HepG2 (cell line): ENCODE results near the gene SPINK4. TPM values are rescaled to one million over a fixed set of nuclear protein-coding genes. Genes with fewer than 3 reads are reported as not detected.

Experiments used
- ATM ChIP-seq: fragments of 450-650 bp; IDR thresholded peaks from 2 replicates; pipeline ENCODE4 v1.7.1; 2017; ENCODE audit warnings: mild to moderate bottlenecking, borderline replicate concordance
- E2F1 ChIP-seq: sonication (generic); formaldehyde crosslinking; IDR thresholded peaks from 2 replicates; pipeline ENCODE4 v1.5.0; 2020; ENCODE audit warnings: missing genetic modification reagents
- GTF2F1 ChIP-seq: fragments of 150-350 bp; IDR thresholded peaks from 2 replicates; pipeline ENCODE4 v1.6.1; 2014; ENCODE audit warnings: low read length
- HDAC2 ChIP-seq: sonication (generic); formaldehyde crosslinking; IDR thresholded peaks from 2 replicates; pipeline ENCODE4 v1.4.0; 2020; ENCODE audit warnings: missing genetic modification reagents
- JDP2 ChIP-seq: sonication (generic); formaldehyde crosslinking; IDR thresholded peaks from 2 replicates; pipeline ENCODE4 v1.8.1; 2022; ENCODE audit warnings: missing genetic modification reagents, borderline replicate concordance
- KAT2B ChIP-seq: fragments of 150-350 bp; IDR thresholded peaks from 2 replicates; pipeline ENCODE4 v1.6.1; 2014; ENCODE audit warnings: low read depth, low read length, borderline replicate concordance
- NFAT5 ChIP-seq: sonication (generic); formaldehyde crosslinking; IDR thresholded peaks from 2 replicates; pipeline ENCODE4 v1.4.0; 2020; ENCODE audit warnings: missing genetic modification reagents
- REXO4 ChIP-seq: sonication (generic); formaldehyde crosslinking; IDR thresholded peaks from 2 replicates; pipeline ENCODE4 v1.8.0; 2022; ENCODE audit warnings: missing genetic modification reagents, mild to moderate bottlenecking, borderline replicate concordance
- SALL1 ChIP-seq: sonication (generic); formaldehyde crosslinking; IDR thresholded peaks from 2 replicates; pipeline ENCODE4 v1.8.0; 2022; ENCODE audit warnings: mild to moderate bottlenecking, missing genetic modification reagents
- SP4 ChIP-seq: sonication (generic); formaldehyde crosslinking; IDR thresholded peaks from 2 replicates; pipeline ENCODE4 v1.8.1; 2023; ENCODE audit warnings: mild to moderate bottlenecking, missing genetic modification reagents
- TARDBP ChIP-seq: sonication (generic); formaldehyde crosslinking; IDR thresholded peaks from 2 replicates; pipeline ENCODE4 v1.8.0; 2022; ENCODE audit warnings: mild to moderate bottlenecking, missing genetic modification reagents
- TCF7L2 ChIP-seq: IDR thresholded peaks from 2 replicates; pipeline ENCODE4 v1.6.1; 2011; ENCODE audit warnings: mild to moderate bottlenecking, low read depth, low read length, moderate library complexity
- YEATS2 ChIP-seq: sonication (generic); formaldehyde crosslinking; IDR thresholded peaks from 2 replicates; pipeline ENCODE4 v1.4.0; 2020; ENCODE audit warnings: missing genetic modification reagents, borderline replicate concordance
- ZBTB21 ChIP-seq: sonication (generic); formaldehyde crosslinking; IDR thresholded peaks from 2 replicates; pipeline ENCODE4 v1.4.0; 2020; ENCODE audit warnings: missing genetic modification reagents
- ZKSCAN1 ChIP-seq: fragments of 150-350 bp; IDR thresholded peaks from 2 replicates; pipeline ENCODE4 v1.6.1; 2014; ENCODE audit warnings: low read length
- ZKSCAN8 ChIP-seq: IDR thresholded peaks from 2 replicates; pipeline ENCODE4 v1.6.1; 2016; ENCODE audit warnings: borderline replicate concordance, missing genetic modification reagents, missing compliant biosample characterization
- ZNF260 ChIP-seq: sonication (generic); formaldehyde crosslinking; IDR thresholded peaks from 2 replicates; pipeline ENCODE4 v1.4.0; 2020; ENCODE audit warnings: missing genetic modification reagents, low read depth, mild to moderate bottlenecking, borderline replicate concordance
- ZNF496 ChIP-seq: sonication (generic); formaldehyde crosslinking; IDR thresholded peaks from 2 replicates; pipeline ENCODE4 v1.8.1; 2023; ENCODE audit warnings: mild to moderate bottlenecking, moderate library complexity, missing genetic modification reagents; ENCODE audit not compliant: insufficient replicate concordance
- ZNF558 ChIP-seq: sonication (generic); formaldehyde crosslinking; IDR thresholded peaks from 2 replicates; pipeline ENCODE4 v1.9.0; 2022; ENCODE audit warnings: mild to moderate bottlenecking, missing genetic modification reagents, borderline replicate concordance
- ZNF572 ChIP-seq: sonication (generic); formaldehyde crosslinking; IDR thresholded peaks from 2 replicates; pipeline ENCODE4 v1.5.1; 2020; ENCODE audit warnings: mild to moderate bottlenecking, missing genetic modification reagents
- ZNF660 ChIP-seq: sonication (generic); formaldehyde crosslinking; IDR thresholded peaks from 2 replicates; pipeline ENCODE4 v1.5.1; 2020; ENCODE audit warnings: mild to moderate bottlenecking, low read depth, missing genetic modification reagents, borderline replicate concordance
- ZNF775 ChIP-seq: sonication (generic); formaldehyde crosslinking; IDR thresholded peaks from 2 replicates; pipeline ENCODE4 v1.4.0; 2020; ENCODE audit warnings: missing genetic modification reagents, mild to moderate bottlenecking, moderate library complexity, borderline replicate concordance
- ZNF780A ChIP-seq: sonication (generic); formaldehyde crosslinking; IDR thresholded peaks from 2 replicates; pipeline ENCODE4 v1.8.0; 2022; ENCODE audit warnings: mild to moderate bottlenecking, missing genetic modification reagents, moderate library complexity
- ZNF792 ChIP-seq: IDR thresholded peaks from 2 replicates; pipeline ENCODE4 v1.6.1; 2016
- ZSCAN9 ChIP-seq: IDR thresholded peaks from 2 replicates; pipeline ENCODE4 v1.6.1; 2016; ENCODE audit warnings: borderline replicate concordance
- polyA plus RNA-seq, 8 experiments: library from polyadenylated mRNA; depleted of rRNA in 3 of 8; stranded (reverse) in 7 of 8; unstranded in 1 of 8; fragments of >200 nt; fragmentation: Illumina TruSeq in 4 of 8; extraction: Trizol in 4 of 8; gene quantifications; 2 replicates each; pipeline versions ENCODE4 v1.2.1 to v1.2.3, GENCODE V29; 2011 to 2016; ENCODE audit warnings: low read depth in 4 of 8, missing spikeins in 1 of 8, mixed read lengths in 1 of 8; ENCODE audit not compliant: insufficient read depth in 1 of 8
- total RNA-seq, 5 experiments: library from RNA; depleted of rRNA; stranded (reverse); fragments of >200 nt; fragmentation: Illumina TruSeq; extraction: Trizol; gene quantifications; 2 replicates each; pipeline ENCODE4 v1.2.3, GENCODE V29; 2016; ENCODE audit warnings: low read depth in 1 of 5
- TF ChIP-seq, protein P1 (sequence below): sonication (generic); formaldehyde crosslinking; IDR thresholded peaks from 2 replicates; pipeline ENCODE4 v1.5.0; 2020; ENCODE audit warnings: missing genetic modification reagents

SPINK4 gene
- total and polyA plus RNA-seq, 2 of the 13 experiments (the other 11 are each of a cell fraction or from before 2014, with no cell fraction given), result 0.53 to 3.4 TPM

DNA sequence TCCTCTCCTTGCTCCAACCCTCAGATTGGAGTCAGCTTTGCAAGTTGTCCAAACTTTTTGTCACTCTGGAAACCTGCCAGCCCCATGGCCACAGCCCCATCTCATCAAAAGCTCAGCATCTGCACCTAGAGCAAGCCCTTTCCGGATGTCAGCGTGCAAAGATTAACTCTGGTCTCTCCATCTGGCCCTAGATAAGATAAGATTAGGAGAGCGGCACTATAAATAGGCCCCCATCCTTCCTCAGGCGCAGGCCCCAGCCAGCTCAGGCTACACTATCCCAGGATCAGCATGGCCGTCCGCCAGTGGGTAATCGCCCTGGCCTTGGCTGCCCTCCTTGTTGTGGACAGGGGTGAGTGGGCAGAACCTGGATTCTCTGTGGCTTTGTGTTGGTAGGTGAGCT, at the start of gene SPINK4 (continued):
- TF ChIP-seq SP4, result no peak
- TF ChIP-seq ZBTB21 (CRISPR knock-in tag), result no peak
- TF ChIP-seq ZNF496 (CRISPR knock-in tag), result no peak
- no peak for TF ChIP-seq YEATS2
- TF ChIP-seq ZNF558, result no peak
- TF ChIP-seq ZNF572 (CRISPR knock-in tag), result 0 out of 2 replicates have a peak, but pooled peaks have one; percentile 25
- TF ChIP-seq HDAC2 (CRISPR knock-in tag), result peak; percentile 22; the same call in 1 of the 2 replicates
- peak; percentile 46; the same call in 1 of the 2 replicates for TF ChIP-seq SALL1 (CRISPR knock-in tag)
- TF ChIP-seq ZNF775 (CRISPR knock-in tag), result no peak
- TF ChIP-seq ZNF660 (CRISPR knock-in tag), result no peak
- TF ChIP-seq E2F1 (CRISPR knock-in tag), result no peak
- no peak for TF ChIP-seq ZKSCAN1
- no peak for TF ChIP-seq ZSCAN9 (CRISPR knock-in tag)
- TF ChIP-seq REXO4 (CRISPR knock-in tag), result no peak
- no peak for TF ChIP-seq GTF2F1
- TF ChIP-seq ZNF792 (CRISPR knock-in tag), result no peak
- no peak for TF ChIP-seq TARDBP (CRISPR knock-in tag)
- TF ChIP-seq ZKSCAN8 (CRISPR knock-in tag), result no peak
- TF ChIP-seq KAT2B, result no peak
- TF ChIP-seq, protein P1, sequence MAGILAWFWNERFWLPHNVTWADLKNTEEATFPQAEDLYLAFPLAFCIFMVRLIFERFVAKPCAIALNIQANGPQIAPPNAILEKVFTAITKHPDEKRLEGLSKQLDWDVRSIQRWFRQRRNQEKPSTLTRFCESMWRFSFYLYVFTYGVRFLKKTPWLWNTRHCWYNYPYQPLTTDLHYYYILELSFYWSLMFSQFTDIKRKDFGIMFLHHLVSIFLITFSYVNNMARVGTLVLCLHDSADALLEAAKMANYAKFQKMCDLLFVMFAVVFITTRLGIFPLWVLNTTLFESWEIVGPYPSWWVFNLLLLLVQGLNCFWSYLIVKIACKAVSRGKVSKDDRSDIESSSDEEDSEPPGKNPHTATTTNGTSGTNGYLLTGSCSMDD (CRISPR knock-in tag), result no peak
- no peak for TF ChIP-seq NFAT5 (CRISPR knock-in tag)
- no peak for TF ChIP-seq ATM
- TF ChIP-seq TCF7L2, result no peak
- TF ChIP-seq JDP2, result no peak
- TF ChIP-seq ZNF780A, result no peak
- TF ChIP-seq ZNF260 (CRISPR knock-in tag), result no peak
